ENCODE data around the gene RSBN1.

Gene RSBN1

GRCh38 chr1:113780374-113781146 lies 31.7 kb downstream of the RSBN1 start:
- WGBS, 2 experiments (ENCODE audit: insufficient coverage in 2 of 2): 82 to 90% methylated on average over 3 to 4 of the region's 5 CpGs
- Histone ChIP-seq H3K4me1 (ENCODE audit: control insufficient read depth, insufficient read depth, low read length, poor library complexity, severe bottlenecking) (peaks cover 16% of the 10 kb centered on the region), H3K9me3 (ENCODE audit: control insufficient read depth, low read length) (no peaks in the 10 kb centered on the region), H3K4me3 (ENCODE audit: extremely low read depth, insufficient read depth, low read length, poor library complexity, severe bottlenecking) (no peak overlapping the region), H3K27ac (ENCODE audit: low read depth, low read length, severe bottlenecking) (no peak overlapping the region), H3K36me3 (ENCODE audit: control insufficient read depth, insufficient read depth, low read length) (peaks cover 24% of the 10 kb centered on the region)

GRCh38 chr1:113779542-113779941 lies 32.7 kb downstream of the RSBN1 start:
- no peak overlapping the region for H3K4me3 ChIP-seq (ENCODE audit: extremely low read depth, insufficient read depth, low read length, poor library complexity, severe bottlenecking)
- peaks cover 16% of the 10 kb centered on the region for H3K4me1 ChIP-seq (ENCODE audit: control insufficient read depth, insufficient read depth, low read length, poor library complexity, severe bottlenecking)
- H3K36me3 ChIP-seq (ENCODE audit: control insufficient read depth, insufficient read depth, low read length): peaks cover 31% of the 10 kb centered on the region
- WGBS, 2 experiments (ENCODE audit: insufficient coverage in 2 of 2): 92 to 93% methylated on average over 4 to 6 of the region's 6 CpGs
- no peaks in the 10 kb centered on the region for H3K9me3 ChIP-seq (ENCODE audit: control insufficient read depth, low read length)
- no peak overlapping the region for H3K27ac ChIP-seq (ENCODE audit: low read depth, low read length, severe bottlenecking)

GRCh38 chr1:113777561-113777960 lies 34.7 kb downstream of the RSBN1 start:
- WGBS, 2 experiments (ENCODE audit: insufficient coverage in 2 of 2): no CpG with 5 or more reads among the region's 4 CpGs

DNA sequence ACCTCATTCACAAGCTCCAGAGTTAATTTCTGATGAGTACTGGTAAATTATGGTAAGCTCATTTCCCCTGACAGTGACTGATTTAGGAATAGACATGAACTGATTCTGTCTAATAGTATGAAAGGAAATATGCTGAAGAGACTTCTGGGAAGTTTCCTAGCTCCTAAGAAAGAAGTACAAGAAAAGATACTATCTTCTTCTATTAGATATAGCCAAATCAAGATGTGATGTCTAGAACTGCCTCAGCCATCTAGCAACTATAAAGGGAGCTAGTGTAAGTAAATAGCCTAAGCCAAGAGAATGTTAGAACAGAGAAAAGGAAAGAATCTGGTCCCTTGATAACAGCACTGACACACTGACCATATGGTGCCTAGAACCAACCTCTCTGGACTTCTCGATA lies 42.2 kb downstream of the RSBN1 start:
- Histone ChIP-seq H3K27ac (ENCODE audit: low read depth, low read length, severe bottlenecking) (no peak overlapping the region), H3K9me3 (ENCODE audit: control insufficient read depth, low read length) (no peaks in the 10 kb centered on the region), H3K4me1 (ENCODE audit: control insufficient read depth, insufficient read depth, low read length, poor library complexity, severe bottlenecking) (no peaks in the 10 kb centered on the region), H3K4me3 (ENCODE audit: extremely low read depth, insufficient read depth, low read length, poor library complexity, severe bottlenecking) (no peak overlapping the region), H3K36me3 (ENCODE audit: control insufficient read depth, insufficient read depth, low read length) (peaks cover 40% of the 10 kb centered on the region)
- no CpG with 5 or more reads among the region's 1 CpG for WGBS, 2 experiments (ENCODE audit: insufficient coverage in 2 of 2)

More at GRCh38 chr1:113777561-113777960, 34.7 kb downstream of the RSBN1 start:
- H3K9me3 ChIP-seq (ENCODE audit: control insufficient read depth, low read length): no peaks in the 10 kb centered on the region
- peaks cover 33% of the 10 kb centered on the region for H3K36me3 ChIP-seq (ENCODE audit: control insufficient read depth, insufficient read depth, low read length)
- H3K4me1 ChIP-seq (ENCODE audit: control insufficient read depth, insufficient read depth, low read length, poor library complexity, severe bottlenecking): peaks cover 10% of the 10 kb centered on the region
- no peak overlapping the region for H3K4me3 ChIP-seq (ENCODE audit: extremely low read depth, insufficient read depth, low read length, poor library complexity, severe bottlenecking)
- H3K27ac ChIP-seq (ENCODE audit: low read depth, low read length, severe bottlenecking): no peak overlapping the region

- Histone ChIP-seq H3K9me3 (ENCODE audit: control insufficient read depth, low read length) (no peaks in the 10 kb centered on the region), H3K4me3 (ENCODE audit: extremely low read depth, insufficient read depth, low read length, poor library complexity, severe bottlenecking) (no peak overlapping the region), H3K36me3 (ENCODE audit: control insufficient read depth, insufficient read depth, low read length) (peaks cover 42% of the 10 kb centered on the region), H3K27ac (ENCODE audit: low read depth, low read length, severe bottlenecking) (no peak overlapping the region), H3K4me1 (ENCODE audit: control insufficient read depth, insufficient read depth, low read length, poor library complexity, severe bottlenecking) (no peaks in the 10 kb centered on the region)
These were observed 42.7 kb downstream of the RSBN1 start for GRCh38 chr1:113769601-113769970.

- Histone ChIP-seq H3K36me3 (ENCODE audit: control insufficient read depth, insufficient read depth, low read length) (peaks cover 40% of the 10 kb centered on the region), H3K27ac (ENCODE audit: low read depth, low read length, severe bottlenecking) (no peak overlapping the region), H3K9me3 (ENCODE audit: control insufficient read depth, low read length) (no peaks in the 10 kb centered on the region), H3K4me1 (ENCODE audit: control insufficient read depth, insufficient read depth, low read length, poor library complexity, severe bottlenecking) (no peaks in the 10 kb centered on the region), H3K4me3 (ENCODE audit: extremely low read depth, insufficient read depth, low read length, poor library complexity, severe bottlenecking) (no peak overlapping the region)
- 50 to 60% methylated on average over 1 of the region's 1 CpG for WGBS, 2 experiments (ENCODE audit: insufficient coverage in 2 of 2)
These were observed 43.2 kb downstream of the RSBN1 start for GRCh38 chr1:113768916-113769600.

DNA sequence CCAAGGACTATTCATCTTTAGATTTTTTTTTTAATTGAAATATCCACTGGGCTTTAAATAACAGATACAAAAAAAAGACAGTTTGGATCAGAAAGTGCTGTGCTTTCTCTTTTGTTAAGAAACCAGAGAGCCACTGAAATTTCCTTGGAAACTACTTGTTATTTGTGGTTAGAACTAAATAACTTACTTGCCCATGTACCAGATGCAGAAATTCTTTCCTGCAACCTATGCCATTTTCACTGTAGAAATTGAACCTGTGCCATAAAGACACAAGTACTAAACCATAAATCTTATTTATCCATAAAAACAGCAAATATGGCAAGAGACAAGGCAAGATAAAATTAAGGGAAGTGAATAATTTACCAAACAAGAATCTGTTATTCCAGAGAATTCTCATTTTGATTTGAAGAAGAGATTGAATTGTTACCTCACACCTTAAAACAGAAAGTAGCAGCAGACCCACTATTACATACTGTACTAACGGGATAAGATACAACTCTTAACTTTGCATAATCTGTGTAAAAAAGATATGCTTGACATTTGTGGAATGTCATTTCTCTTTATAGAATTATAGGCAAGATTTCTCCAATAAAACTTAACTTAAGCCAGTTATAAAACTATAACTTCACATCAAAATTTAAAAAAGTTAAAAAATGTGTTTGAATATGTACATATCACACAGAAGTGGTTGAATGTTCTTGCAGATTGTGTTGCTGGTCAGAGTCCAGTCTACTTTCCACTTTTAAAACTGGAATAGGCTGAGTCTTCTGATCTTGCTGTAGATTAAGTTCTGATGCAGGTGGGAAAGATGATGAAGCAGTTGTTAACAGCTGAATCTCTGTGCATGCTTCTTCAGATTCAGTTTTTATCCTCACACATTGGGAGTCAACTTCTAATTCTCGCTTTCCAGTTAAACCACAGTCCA lies 46.7 kb downstream of the RSBN1 start:
- H3K4me3 ChIP-seq (ENCODE audit: extremely low read depth, insufficient read depth, low read length, poor library complexity, severe bottlenecking): no peak overlapping the region
- H3K36me3 ChIP-seq (ENCODE audit: control insufficient read depth, insufficient read depth, low read length): peaks cover 42% of the 10 kb centered on the region
- no peaks in the 10 kb centered on the region for H3K9me3 ChIP-seq (ENCODE audit: control insufficient read depth, low read length)
- 100% methylated on average over 1 of the region's 2 CpGs for WGBS, 2 experiments (ENCODE audit: insufficient coverage in 2 of 2)
- no peaks in the 10 kb centered on the region for H3K4me1 ChIP-seq (ENCODE audit: control insufficient read depth, insufficient read depth, low read length, poor library complexity, severe bottlenecking)
- no peak overlapping the region for H3K27ac ChIP-seq (ENCODE audit: low read depth, low read length, severe bottlenecking)

DNA sequence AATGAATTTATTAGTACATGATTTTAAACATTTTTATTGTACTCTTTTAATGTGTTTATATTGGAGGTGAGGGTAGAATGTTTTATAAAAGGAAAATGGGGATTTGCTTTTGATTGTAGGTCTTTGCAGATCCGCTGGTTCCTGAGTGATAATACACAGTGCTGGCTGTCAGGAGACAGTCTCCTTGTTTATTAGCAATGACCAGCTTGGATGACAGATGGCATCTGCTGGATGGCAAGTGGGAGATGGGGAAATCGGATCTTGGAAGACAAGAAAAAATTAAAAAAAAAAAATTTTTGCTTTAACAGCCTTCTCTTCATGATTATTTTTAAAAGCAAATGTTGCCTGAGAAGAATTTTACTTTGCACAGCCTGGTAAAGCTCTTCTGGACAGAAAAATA lies 48.6 kb downstream of the RSBN1 start:
- H3K27ac ChIP-seq (ENCODE audit: low read depth, low read length, severe bottlenecking): no peak overlapping the region
- H3K4me1 ChIP-seq (ENCODE audit: control insufficient read depth, insufficient read depth, low read length, poor library complexity, severe bottlenecking): no peaks in the 10 kb centered on the region
- no peaks in the 10 kb centered on the region for H3K9me3 ChIP-seq (ENCODE audit: control insufficient read depth, low read length)
- WGBS, 2 experiments (ENCODE audit: insufficient coverage in 2 of 2): 92% methylated on average over 1 of the region's 2 CpGs; no CpG with 5 or more reads in 1 of the 2 experiments
- peaks cover 42% of the 10 kb centered on the region for H3K36me3 ChIP-seq (ENCODE audit: control insufficient read depth, insufficient read depth, low read length)
- H3K4me3 ChIP-seq (ENCODE audit: extremely low read depth, insufficient read depth, low read length, poor library complexity, severe bottlenecking): no peak overlapping the region

DNA sequence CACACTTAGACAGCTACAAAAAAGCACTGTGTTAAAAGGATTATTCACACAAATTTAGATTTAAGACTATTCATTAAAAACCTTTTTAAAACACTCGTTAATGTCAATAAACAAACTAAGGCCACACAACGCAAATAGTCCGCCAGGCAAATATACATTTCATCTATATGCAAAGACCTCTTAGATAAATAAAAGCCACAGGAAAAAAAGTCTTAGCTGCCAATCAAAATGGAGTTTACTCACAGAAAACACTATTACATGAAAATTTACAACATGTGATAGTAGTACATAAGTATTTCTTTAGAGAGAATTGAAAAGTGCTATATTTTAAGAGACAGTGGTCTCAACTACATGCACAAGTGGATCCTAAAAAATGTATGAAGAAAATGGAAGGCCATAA lies 50.3 kb downstream of the RSBN1 start:
- H3K36me3 ChIP-seq (ENCODE audit: control insufficient read depth, insufficient read depth, low read length): peaks cover 29% of the 10 kb centered on the region
- 82 to 96% methylated on average over 2 to 3 of the region's 3 CpGs for WGBS, 2 experiments (ENCODE audit: insufficient coverage in 2 of 2)
- no peaks in the 10 kb centered on the region for H3K9me3 ChIP-seq (ENCODE audit: control insufficient read depth, low read length)
- H3K4me3 ChIP-seq (ENCODE audit: extremely low read depth, insufficient read depth, low read length, poor library complexity, severe bottlenecking): no peak overlapping the region
- H3K27ac ChIP-seq (ENCODE audit: low read depth, low read length, severe bottlenecking): no peak overlapping the region
- H3K4me1 ChIP-seq (ENCODE audit: control insufficient read depth, insufficient read depth, low read length, poor library complexity, severe bottlenecking): no peaks in the 10 kb centered on the region

- peaks cover 29% of the 10 kb centered on the region for H3K36me3 ChIP-seq (ENCODE audit: control insufficient read depth, insufficient read depth, low read length)
- H3K4me3 ChIP-seq (ENCODE audit: extremely low read depth, insufficient read depth, low read length, poor library complexity, severe bottlenecking): peak overlapping the region; percentile 85
- no peaks in the 10 kb centered on the region for H3K9me3 ChIP-seq (ENCODE audit: control insufficient read depth, low read length)
- H3K4me1 ChIP-seq (ENCODE audit: control insufficient read depth, insufficient read depth, low read length, poor library complexity, severe bottlenecking): peaks cover 6% of the 10 kb centered on the region
- WGBS, 2 experiments (ENCODE audit: insufficient coverage in 2 of 2): 80 to 91% methylated on average over 16 to 17 of the region's 23 CpGs
- H3K27ac ChIP-seq (ENCODE audit: low read depth, low read length, severe bottlenecking): peak overlapping the region; percentile 98
These were observed 51.9 kb downstream of the RSBN1 start for GRCh38 chr1:113760102-113761080.

Data from mesodermal cell (in vitro differentiated cells).